Ascending aorta (tissue), 2 donors: ENCODE results near the gene SLC39A7. TPM values are rescaled to one million over a fixed set of nuclear protein-coding genes. Genes with fewer than 3 reads are reported as not detected.

ENCODE experiments used
- DNase-seq, 2 donors: peaks; one replicate each; pipeline ENCODE4 v3.0.0-alpha.2; 2019; ENCODE audit warnings: low spot score in 2 of 2
- H3K27ac ChIP-seq, 2 donors: fragments of 200-600 bp; sonication (generic); one replicate each; pipeline ENCODE4 v1.5.1; 2016 to 2017; ENCODE audit warnings: mild to moderate bottlenecking in 1 of 2
- H3K27me3 ChIP-seq: fragments of 200-600 bp; sonication (generic); one replicate; pipeline ENCODE4 v1.5.1; 2017
- H3K36me3 ChIP-seq, 2 donors: fragments of 200-600 bp; sonication (generic); one replicate each; pipeline ENCODE4 v1.5.1; 2016
- H3K4me1 ChIP-seq, 2 donors: fragments of 200-600 bp; sonication (generic); one replicate each; pipeline ENCODE4 v1.5.1; 2016 to 2017; ENCODE audit warnings: mild to moderate bottlenecking in 1 of 2
- H3K4me3 ChIP-seq, 2 donors: fragments of 200-600 bp; sonication (generic); one replicate each; pipeline ENCODE4 v1.5.1; 2016 to 2017; ENCODE audit warnings: mild to moderate bottlenecking in 1 of 2
- H3K9me3 ChIP-seq, 2 donors: fragments of 200-600 bp; sonication (generic); one replicate each; pipeline ENCODE4 v1.5.1; 2016
- intact Hi-C: fragments of 100-400 bp; cut with DNase I; formaldehyde crosslinking; loops from one replicate; pipeline ENCODE4 v1.15.1; 2023
- total RNA-seq: library from RNA; depleted of rRNA; stranded (reverse); fragments of >200 nt; gene quantifications from one replicate; pipeline ENCODE4 v1.1.0, GENCODE V29; 2016
- TF ChIP-seq, protein P1 (sequence below), 3 experiments: fragments of 200-600 bp in 2 of 3; fragments of 450-650 bp in 1 of 3; sonication (generic) in 2 of 3; IDR thresholded peaks; one replicate each; pipeline ENCODE4 v1.5.1; 2016 to 2019; ENCODE audit warnings: antibody characterized with exemption in 3 of 3, mild to moderate bottlenecking in 1 of 3, moderate library complexity in 1 of 3

SLC39A7 gene
- total RNA-seq, 1 donor from 2014 or later: 59.7 TPM

DNA sequence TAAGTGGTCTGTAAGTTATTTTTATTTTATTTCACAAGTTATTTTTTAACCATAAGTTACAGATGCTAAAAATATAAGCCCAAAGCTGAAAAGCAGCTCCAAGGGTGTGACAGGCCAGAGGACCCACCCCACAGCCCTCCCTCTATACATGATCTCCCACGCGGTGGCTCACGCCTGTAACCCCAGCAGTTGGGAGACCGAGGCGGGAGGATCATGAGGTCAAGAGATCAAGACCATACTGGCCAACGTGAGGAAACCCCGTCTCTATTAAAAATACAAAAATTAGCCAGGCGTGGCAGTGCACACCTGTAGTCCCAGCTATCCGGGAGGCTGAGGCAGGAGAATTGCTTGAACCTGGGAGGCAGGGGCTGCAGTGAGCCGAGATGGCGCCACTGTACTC is 40.6 kb upstream of the SLC39A7 start:
- no peak overlapping the region for H3K27ac ChIP-seq

DNA sequence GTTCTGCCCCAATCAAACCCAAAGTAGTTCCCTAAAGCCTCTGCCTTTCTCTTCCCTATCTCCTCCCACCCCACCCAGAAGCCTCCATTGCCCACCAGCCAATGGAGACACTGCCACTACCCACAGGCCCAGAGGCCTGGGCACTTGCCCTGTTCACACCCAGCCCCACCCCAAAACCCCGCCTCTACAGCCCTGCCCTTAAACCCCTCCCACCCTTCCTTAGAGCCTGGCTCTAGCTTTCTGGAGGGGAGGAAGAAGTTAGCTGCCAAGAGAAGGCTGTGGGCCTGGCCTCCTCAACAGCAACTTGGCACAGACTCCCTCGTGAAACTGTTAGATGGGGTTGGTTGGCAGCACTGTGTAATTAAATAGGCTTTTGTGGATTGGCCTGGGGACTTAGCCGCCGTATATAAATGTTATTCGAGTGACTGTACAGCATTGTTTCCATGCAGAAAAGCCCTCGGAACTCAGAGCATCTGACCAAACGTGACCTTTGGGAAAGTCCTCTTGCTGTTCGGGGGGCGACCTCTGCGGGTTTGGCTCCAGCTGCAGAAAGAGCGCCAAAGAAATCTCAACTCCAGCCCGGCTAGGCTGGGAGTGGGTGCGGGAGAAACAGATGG is 39.8 kb upstream of the SLC39A7 start:
- Histone ChIP-seq H3K9me3 (no peaks in the 10 kb centered on the region), H3K27me3 (no peaks in the 10 kb centered on the region), H3K36me3 (no peaks in the 10 kb centered on the region), H3K27ac (peak overlapping the region; percentile 47 to 58), H3K4me1 (peaks cover 4% of the 10 kb centered on the region in 2 donors), H3K4me3 (peak overlapping the region in 1 of 2 donors; percentile 61)
- DNase-seq: peak in 1 of 2 donors; percentile 80
- TF ChIP-seq, protein P1, sequence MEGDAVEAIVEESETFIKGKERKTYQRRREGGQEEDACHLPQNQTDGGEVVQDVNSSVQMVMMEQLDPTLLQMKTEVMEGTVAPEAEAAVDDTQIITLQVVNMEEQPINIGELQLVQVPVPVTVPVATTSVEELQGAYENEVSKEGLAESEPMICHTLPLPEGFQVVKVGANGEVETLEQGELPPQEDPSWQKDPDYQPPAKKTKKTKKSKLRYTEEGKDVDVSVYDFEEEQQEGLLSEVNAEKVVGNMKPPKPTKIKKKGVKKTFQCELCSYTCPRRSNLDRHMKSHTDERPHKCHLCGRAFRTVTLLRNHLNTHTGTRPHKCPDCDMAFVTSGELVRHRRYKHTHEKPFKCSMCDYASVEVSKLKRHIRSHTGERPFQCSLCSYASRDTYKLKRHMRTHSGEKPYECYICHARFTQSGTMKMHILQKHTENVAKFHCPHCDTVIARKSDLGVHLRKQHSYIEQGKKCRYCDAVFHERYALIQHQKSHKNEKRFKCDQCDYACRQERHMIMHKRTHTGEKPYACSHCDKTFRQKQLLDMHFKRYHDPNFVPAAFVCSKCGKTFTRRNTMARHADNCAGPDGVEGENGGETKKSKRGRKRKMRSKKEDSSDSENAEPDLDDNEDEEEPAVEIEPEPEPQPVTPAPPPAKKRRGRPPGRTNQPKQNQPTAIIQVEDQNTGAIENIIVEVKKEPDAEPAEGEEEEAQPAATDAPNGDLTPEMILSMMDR (IDR thresholded peaks at IDR 0.05): no peak
- intact Hi-C loops: loop anchor here (1.0 kb wide), 2 partner anchors 39 to 87 kb away; partner anchors contain the start of genes RXRB and SLC39A7

More for the DNA sequence above, 40.6 kb upstream of the SLC39A7 start:
- intact Hi-C loops: no loop called here
- H3K4me1 ChIP-seq: peaks cover 4% of the 10 kb centered on the region in 2 donors
- no peak for DNase-seq
- no peaks in the 10 kb centered on the region for H3K9me3 ChIP-seq
- H3K4me3 ChIP-seq: no peak overlapping the region
- TF ChIP-seq, protein P1 (IDR thresholded peaks at IDR 0.05): no peak
- H3K36me3 ChIP-seq: no peaks in the 10 kb centered on the region
- no peaks in the 10 kb centered on the region for H3K27me3 ChIP-seq

DNA sequence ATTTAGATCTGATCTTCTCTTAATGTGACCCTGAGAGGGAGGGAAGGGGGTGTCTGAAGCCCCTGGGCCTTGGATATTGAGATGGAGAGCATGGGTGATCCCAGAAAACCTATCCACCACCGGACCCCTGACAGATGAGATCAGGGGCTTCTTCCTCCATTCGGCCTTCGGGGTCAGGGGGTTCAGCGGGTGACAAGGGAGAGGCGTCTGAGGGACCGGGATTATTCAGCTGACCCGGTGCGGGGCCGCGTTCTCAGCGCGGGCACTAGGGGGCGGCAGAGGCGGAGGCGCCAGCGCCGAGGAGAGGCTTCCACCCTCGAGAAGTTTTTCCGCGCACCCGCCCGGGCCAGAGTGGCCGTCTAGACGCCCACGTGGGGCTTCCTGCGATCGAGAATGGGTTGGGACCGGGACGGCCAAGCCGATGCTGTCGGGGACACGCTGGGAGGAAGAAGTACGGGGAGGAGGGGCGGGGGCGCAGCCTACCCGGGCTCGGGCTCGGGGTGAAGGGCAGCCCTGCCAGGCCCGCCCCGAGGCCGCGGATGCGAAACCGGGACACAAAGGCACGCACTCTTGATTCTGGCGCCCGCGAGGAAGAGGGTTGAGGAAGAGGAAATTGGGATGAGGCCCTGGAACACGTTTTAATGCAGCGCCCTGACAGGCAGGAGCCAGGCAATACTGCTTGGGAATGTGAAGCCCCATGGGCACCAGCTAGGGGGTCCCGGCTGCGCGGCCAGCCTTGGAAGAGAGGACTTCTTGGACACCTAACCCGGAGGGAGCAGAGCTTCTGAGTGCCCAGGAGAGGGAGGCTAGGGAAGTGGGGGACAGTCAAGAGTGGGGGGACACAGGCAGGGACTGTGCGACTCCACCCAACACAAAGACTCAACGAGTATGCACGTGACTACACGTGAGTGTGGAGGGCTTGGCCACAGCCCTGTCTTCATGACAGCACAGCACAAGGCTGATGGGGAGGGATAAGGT is 39.0 kb upstream of the SLC39A7 start:
- peaks cover 4% of the 10 kb centered on the region in 2 donors for H3K4me1 ChIP-seq
- H3K9me3 ChIP-seq: no peaks in the 10 kb centered on the region
- H3K27ac ChIP-seq: peak overlapping the region; percentile 47 to 58
- TF ChIP-seq, protein P1 (IDR thresholded peaks at IDR 0.05): peak; percentile 89 to 97 (median 92)
- H3K36me3 ChIP-seq: no peaks in the 10 kb centered on the region
- H3K27me3 ChIP-seq: no peaks in the 10 kb centered on the region
- DNase-seq: peak; percentile 38 to 90
- intact Hi-C loops: loop anchor here (1.0 to 2.0 kb wide), 3 partner anchors 31 to 87 kb away; partner anchors contain the start of genes COL11A2, RXRB and SLC39A7
- H3K4me3 ChIP-seq: peak overlapping the region; percentile 58 to 61

DNA sequence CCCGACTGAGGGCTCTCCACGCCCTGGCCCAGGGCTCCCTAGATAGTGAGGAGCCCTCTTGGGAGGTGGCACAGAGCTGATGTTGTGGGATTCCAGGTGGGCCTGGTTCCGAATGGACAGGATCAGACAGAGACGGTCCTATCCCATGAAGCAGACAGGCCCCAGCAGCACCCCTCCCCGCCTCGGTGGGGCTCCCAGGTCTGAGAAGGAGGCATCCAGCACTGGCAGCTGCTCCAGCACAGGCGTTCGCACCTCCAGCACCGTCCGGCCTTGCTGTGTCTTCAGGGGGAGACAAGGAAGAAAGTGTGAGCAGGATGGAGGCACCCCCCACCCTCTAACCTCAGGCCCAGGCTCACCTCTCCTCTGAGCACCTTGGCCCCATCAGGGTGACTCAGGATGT is 37.1 kb upstream of the SLC39A7 start:
- no peak for DNase-seq
- intact Hi-C loops: loop anchor here (2.0 kb wide), 1 partner anchor 29 kb away; the partner anchor contains the start of gene COL11A2
- H3K27ac ChIP-seq: no peak overlapping the region
- H3K36me3 ChIP-seq: no peaks in the 10 kb centered on the region
- TF ChIP-seq, protein P1 (IDR thresholded peaks at IDR 0.05): no peak
- H3K9me3 ChIP-seq: no peaks in the 10 kb centered on the region
- H3K27me3 ChIP-seq: no peaks in the 10 kb centered on the region
- peaks cover 4% of the 10 kb centered on the region in 2 donors for H3K4me1 ChIP-seq
- no peak overlapping the region for H3K4me3 ChIP-seq

DNA sequence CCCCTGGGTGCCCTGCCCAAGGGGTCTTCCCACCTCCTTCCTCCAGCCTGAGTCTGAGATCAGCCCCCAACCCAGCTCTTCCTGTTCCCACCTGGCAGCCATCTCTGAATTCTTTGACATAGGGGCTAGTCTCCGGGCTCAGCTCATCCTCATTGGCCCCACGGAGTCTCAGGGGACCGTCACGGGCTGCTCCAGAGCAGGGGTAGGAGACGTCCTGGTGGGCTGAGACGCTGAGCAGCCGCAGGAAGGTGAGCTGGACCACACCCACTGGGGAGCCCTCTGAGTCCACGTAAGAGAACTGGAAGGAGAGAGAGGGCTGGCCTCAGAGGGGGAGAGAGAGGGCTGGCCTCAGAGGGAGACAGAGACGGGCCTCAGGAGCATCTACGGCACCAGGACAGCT is 36.5 kb upstream of the SLC39A7 start:
- peaks cover 4% of the 10 kb centered on the region in 2 donors for H3K4me1 ChIP-seq
- DNase-seq: no peak
- intact Hi-C loops: no loop called here
- no peak overlapping the region for H3K4me3 ChIP-seq
- no peaks in the 10 kb centered on the region for H3K27me3 ChIP-seq
- H3K36me3 ChIP-seq: no peaks in the 10 kb centered on the region
- H3K27ac ChIP-seq: no peak overlapping the region
- TF ChIP-seq, protein P1 (IDR thresholded peaks at IDR 0.05): no peak
- no peaks in the 10 kb centered on the region for H3K9me3 ChIP-seq
